BLaER1 (cell line): Measurements from ENCODE around the gene ZFAND3.

ENCODE experiments used
- H3K27ac ChIP-seq: shearing (Covaris generic); formaldehyde crosslinking; 2 replicates; pipeline ENCODE4 v1.8.1; 2022
- H3K27me3 ChIP-seq: shearing (Covaris generic); formaldehyde crosslinking; 2 replicates; pipeline ENCODE4 v1.8.1; 2022
- H3K36me3 ChIP-seq: shearing (Covaris generic); formaldehyde crosslinking; 2 replicates; pipeline ENCODE4 v1.8.1; 2022
- H3K4me1 ChIP-seq: shearing (Covaris generic); formaldehyde crosslinking; 2 replicates; pipeline ENCODE4 v1.8.1; 2022
- H3K4me2 ChIP-seq: shearing (Covaris generic); formaldehyde crosslinking; 2 replicates; pipeline ENCODE4 v1.8.1; 2022
- H3K4me3 ChIP-seq: shearing (Covaris generic); formaldehyde crosslinking; 2 replicates; pipeline ENCODE4 v1.8.1; 2022
- H3K9ac ChIP-seq: shearing (Covaris generic); formaldehyde crosslinking; 2 replicates; pipeline ENCODE4 v1.8.1; 2022
- H3K9me3 ChIP-seq: shearing (Covaris generic); formaldehyde crosslinking; 2 replicates; pipeline ENCODE4 v1.8.1; 2022
- H4K20me1 ChIP-seq: shearing (Covaris generic); formaldehyde crosslinking; 2 replicates; pipeline ENCODE4 v1.8.1; 2022
- Cebpa-rat ChIP-seq: shearing (Covaris generic); IDR thresholded peaks from 2 replicates; pipeline ENCODE4 v1.8.1; 2022

Gene ZFAND3

DNA sequence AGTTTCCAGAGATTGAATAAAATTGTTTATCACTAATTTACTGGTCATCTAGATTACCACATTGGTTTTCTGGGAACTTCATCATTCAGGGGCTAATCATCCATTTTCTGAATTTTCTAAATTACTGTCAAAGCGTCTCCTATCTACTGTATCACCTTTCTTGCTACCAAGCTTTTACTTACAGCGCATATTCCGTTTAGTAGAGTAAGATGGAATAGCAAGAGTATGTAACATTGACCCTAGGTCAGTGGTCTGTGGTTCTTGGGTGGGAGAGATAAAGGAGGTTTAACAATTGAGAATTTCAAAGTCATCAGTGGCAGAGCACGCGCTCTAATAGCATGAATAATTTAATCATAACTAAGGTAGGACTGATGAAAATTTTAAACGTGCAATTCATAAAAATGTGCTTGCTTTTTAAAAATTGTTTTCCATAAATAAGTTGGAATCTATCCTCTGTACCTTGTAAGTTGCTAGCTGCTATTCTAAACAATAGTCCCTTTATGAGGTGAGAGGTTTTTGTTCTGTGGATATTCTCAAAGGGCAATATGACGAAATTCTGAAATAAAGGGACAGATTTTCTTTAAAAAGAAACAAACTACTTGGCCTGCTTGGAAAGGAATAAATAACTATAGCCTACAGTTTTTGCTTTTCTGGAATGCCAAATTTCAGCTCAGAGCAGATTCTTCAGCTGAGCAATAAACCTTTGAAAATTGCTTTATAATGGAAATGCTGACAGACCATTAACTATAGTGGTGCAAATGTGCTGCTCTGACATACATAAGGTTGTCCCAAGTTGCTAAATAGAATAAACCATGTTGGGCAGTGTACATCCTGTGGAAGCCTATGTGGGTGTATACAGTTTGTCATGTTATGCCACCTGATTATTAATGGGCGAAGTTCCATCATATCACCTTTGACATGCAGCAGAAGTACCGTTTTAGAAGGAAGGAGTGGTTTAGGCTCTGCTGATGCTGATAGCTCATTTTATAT lies 84.1 kb downstream of the ZFAND3 start:
- Histone ChIP-seq H3K36me3 (no peaks in the 10 kb centered on the region), H3K27me3 (no peaks in the 10 kb centered on the region), H3K4me3 (no peak overlapping the region), H3K9me3 (peaks cover 3% of the 10 kb centered on the region; the same call in 1 of the 2 replicates), H3K27ac (no peak overlapping the region), H3K9ac (no peak overlapping the region), H4K20me1 (peaks cover 100% of the 10 kb centered on the region), H3K4me2 (no peak overlapping the region), H3K4me1 (no peaks in the 10 kb centered on the region)
- TF ChIP-seq Cebpa-rat = no peak

DNA sequence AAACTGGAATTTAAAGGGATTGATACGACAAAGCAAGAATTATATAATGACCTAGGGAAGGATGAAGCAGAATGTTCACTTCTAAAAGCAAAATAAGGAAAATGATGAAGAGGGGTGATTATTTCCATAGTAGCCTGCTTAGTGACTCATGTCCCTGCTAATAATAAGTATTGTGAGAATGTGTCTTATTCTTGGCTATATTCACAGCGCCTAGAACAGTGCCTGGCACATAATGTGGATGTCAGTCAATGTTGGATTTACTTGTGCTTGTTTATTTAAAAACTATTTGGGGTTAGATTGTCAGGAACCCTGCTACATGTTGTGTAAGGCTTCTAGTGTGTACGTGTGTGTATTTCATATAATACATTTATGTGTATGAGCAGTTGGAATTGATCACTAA lies 85.1 kb downstream of the ZFAND3 start:
- Histone ChIP-seq H3K36me3 (no peaks in the 10 kb centered on the region), H3K9ac (no peak overlapping the region), H4K20me1 (peaks cover 100% of the 10 kb centered on the region)

DNA sequence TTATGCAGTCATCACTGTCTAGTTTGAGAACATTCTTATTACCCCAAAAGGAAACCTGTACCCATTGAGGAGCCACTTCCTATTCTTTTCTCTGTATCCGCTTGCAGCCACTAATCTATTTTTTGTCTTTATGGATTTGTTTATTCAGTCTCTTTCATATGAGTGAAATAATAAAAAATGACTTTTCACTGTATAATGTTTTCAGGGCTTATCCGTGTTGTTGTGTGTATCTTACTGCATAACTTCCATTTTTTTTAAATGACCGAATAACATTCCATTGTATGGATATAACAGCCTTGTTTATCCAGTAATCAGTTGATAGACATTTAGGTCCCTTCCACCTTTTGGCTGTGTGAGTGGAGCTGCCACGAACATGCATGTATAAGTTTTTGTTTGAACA lies 86.6 kb downstream of the ZFAND3 start:
- Histone ChIP-seq H3K27ac (no peak overlapping the region), H4K20me1 (peaks cover 100% of the 10 kb centered on the region), H3K4me3 (no peak overlapping the region), H3K36me3 (peaks cover 5% of the 10 kb centered on the region; the same call in 1 of the 2 replicates), H3K27me3 (no peaks in the 10 kb centered on the region), H3K4me1 (no peaks in the 10 kb centered on the region), H3K9ac (no peak overlapping the region), H3K9me3 (peaks cover 6% of the 10 kb centered on the region; the same call in 1 of the 2 replicates), H3K4me2 (no peak overlapping the region)
- TF ChIP-seq Cebpa-rat = no peak

More for the DNA sequence above, 85.1 kb downstream of the ZFAND3 start:
- TF ChIP-seq Cebpa-rat = no peak
- H3K4me2 ChIP-seq = no peak overlapping the region
- no peak overlapping the region for H3K4me3 ChIP-seq
- no peaks in the 10 kb centered on the region for H3K9me3 ChIP-seq
- no peaks in the 10 kb centered on the region for H3K4me1 ChIP-seq
- H3K27ac ChIP-seq = no peak overlapping the region
- H3K27me3 ChIP-seq = no peaks in the 10 kb centered on the region

DNA sequence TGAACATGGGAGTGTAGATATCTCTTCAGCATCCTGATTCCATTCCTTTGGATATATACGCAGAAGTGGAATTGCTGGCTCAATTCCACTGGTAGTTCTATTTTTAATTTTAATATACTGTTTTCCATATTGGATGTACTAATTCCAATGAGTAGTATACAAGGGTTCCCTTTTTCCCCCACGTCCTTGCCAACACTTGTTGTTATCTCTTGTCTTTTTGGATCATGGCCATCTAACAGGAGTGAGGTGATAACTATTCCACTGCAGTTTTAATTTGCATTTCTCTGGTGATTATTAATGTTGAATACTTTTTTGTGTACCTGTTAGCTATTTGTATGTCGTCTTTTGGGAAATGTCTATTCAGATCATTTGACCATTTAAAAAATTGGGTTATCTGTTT lies 91.5 kb downstream of the ZFAND3 start:
- Histone ChIP-seq H3K4me3 (no peak overlapping the region), H3K27me3 (no peaks in the 10 kb centered on the region), H3K27ac (no peak overlapping the region), H3K4me1 (no peaks in the 10 kb centered on the region), H3K36me3 (peaks cover 31% of the 10 kb centered on the region), H3K4me2 (no peak overlapping the region), H3K9ac (no peak overlapping the region), H4K20me1 (peaks cover 100% of the 10 kb centered on the region), H3K9me3 (peaks cover 18% of the 10 kb centered on the region)
- TF ChIP-seq Cebpa-rat = no peak

DNA sequence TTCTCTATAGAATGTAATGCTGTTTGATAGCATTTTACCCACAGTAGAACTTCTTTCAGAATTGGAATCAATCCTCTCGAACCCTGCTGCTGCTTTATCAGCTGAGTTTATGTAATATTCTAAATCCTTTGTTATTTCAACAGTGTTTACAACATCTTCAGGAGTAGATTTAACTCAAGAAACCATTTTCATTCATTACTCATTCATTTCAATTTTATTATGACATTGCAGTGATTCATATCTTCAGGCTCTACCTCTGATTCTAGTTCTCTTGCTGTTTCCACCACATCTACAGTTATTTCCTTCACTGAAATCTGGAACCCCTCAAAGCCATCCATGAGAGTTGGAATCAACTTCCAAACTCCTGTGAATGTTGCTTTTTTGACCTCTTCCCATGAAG lies 93.7 kb downstream of the ZFAND3 start:
- H3K27me3 ChIP-seq = no peaks in the 10 kb centered on the region
- no peak overlapping the region for H3K27ac ChIP-seq
- peaks cover 18% of the 10 kb centered on the region for H3K9me3 ChIP-seq
- H3K4me1 ChIP-seq = no peaks in the 10 kb centered on the region
- no peak overlapping the region for H3K4me2 ChIP-seq
- no peak for TF ChIP-seq Cebpa-rat
- no peak overlapping the region for H3K9ac ChIP-seq
- H3K36me3 ChIP-seq = peaks cover 38% of the 10 kb centered on the region
- H4K20me1 ChIP-seq = peaks cover 100% of the 10 kb centered on the region
- H3K4me3 ChIP-seq = no peak overlapping the region

DNA sequence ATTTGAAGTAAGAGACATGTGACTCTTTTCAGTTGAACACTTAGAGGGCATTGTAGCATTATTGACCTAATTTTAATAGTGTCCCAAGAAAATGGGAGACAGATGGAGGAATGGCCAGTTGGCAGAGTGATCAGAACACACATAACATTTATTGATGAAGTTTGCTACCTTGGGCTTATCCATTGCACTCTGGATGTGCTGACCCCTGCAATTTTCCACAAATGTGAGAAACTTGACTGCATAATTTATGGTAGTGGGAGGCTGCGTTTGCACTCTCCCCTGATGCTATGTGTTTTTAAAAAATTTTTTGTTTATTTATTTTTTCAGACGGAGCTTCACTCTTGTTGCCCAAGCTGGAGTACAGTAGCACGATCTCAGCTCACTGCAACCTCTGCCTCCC lies 95.9 kb downstream of the ZFAND3 start:
- peaks cover 100% of the 10 kb centered on the region for H4K20me1 ChIP-seq

DNA sequence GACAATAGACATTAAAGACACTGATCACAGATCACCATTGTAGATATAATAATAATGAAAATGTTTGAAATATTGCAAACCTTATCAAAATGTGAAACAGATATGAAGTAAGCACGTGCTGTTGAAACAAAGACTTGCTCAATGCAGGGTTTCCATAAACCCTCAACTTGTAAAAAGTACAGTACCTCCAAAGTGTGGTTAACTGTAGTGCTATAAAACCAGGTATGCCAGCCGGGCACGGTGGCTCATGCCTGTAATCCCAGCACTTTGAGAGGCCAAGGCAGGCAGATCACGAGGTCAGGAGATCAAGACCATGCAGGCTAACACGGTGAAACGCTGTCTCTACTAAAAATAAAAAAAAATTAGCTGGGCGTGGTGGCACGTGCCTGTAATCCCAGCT lies 96.6 kb downstream of the ZFAND3 start:
- Histone ChIP-seq H3K27me3 (no peaks in the 10 kb centered on the region), H3K9me3 (peaks cover 11% of the 10 kb centered on the region), H4K20me1 (peaks cover 100% of the 10 kb centered on the region), H3K36me3 (peaks cover 33% of the 10 kb centered on the region), H3K4me3 (no peak overlapping the region), H3K27ac (no peak overlapping the region), H3K4me2 (no peak overlapping the region), H3K4me1 (peaks cover 6% of the 10 kb centered on the region; the same call in 1 of the 2 replicates), H3K9ac (no peak overlapping the region)
- no peak for TF ChIP-seq Cebpa-rat

More for the DNA sequence above, 95.9 kb downstream of the ZFAND3 start:
- no peak overlapping the region for H3K27ac ChIP-seq
- peaks cover 38% of the 10 kb centered on the region for H3K36me3 ChIP-seq
- no peak overlapping the region for H3K9ac ChIP-seq
- peaks cover 2% of the 10 kb centered on the region; the same call in 1 of the 2 replicates for H3K4me1 ChIP-seq
- H3K9me3 ChIP-seq = peaks cover 18% of the 10 kb centered on the region
- no peak overlapping the region for H3K4me2 ChIP-seq
- H3K4me3 ChIP-seq = no peak overlapping the region
- H3K27me3 ChIP-seq = no peaks in the 10 kb centered on the region
- TF ChIP-seq Cebpa-rat = no peak

DNA sequence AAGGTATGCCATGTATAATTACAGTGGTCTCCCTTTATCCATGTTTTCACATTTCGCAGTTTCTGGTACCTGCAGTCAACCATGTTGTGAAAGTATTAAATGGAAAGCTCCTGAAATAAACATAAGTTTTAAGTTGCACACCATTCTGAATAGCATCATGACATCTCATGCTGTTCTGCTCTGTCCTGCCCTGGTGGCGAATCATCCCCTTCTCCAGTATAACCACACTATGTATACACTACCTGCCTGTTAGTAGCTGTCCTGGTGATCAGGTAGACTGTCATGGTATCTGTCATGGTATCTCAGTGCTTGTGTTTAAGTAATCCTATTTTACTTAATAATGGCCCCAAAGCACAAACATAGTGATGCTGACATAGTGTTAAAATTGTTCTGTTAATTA lies 97.1 kb downstream of the ZFAND3 start:
- Histone ChIP-seq H3K4me3 (no peak overlapping the region), H3K27me3 (no peaks in the 10 kb centered on the region), H3K9me3 (peaks cover 11% of the 10 kb centered on the region), H3K4me2 (no peak overlapping the region), H3K27ac (no peak overlapping the region), H3K36me3 (peaks cover 33% of the 10 kb centered on the region), H3K9ac (no peak overlapping the region), H4K20me1 (peaks cover 100% of the 10 kb centered on the region), H3K4me1 (peaks cover 6% of the 10 kb centered on the region; the same call in 1 of the 2 replicates)
- TF ChIP-seq Cebpa-rat = no peak

DNA sequence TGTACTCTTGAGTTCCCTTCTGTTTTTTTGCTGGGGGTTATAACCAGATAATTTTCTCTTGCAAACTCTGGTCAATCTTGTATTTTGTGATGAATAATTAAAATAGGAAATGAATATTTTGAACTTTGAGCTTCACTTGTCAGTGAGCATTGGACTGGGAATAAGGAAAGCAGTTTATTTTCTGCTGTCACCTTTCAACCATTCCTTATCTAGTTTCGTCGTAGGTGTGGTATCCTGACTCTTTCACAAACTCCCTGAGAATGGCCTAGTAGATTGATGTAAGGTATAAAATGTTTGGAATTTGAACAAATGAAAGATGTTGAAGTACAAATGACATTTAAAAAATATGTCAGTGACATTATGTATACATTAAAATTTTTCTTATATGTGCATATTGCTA lies 98.0 kb downstream of the ZFAND3 start:
- Histone ChIP-seq H3K4me1 (peaks cover 6% of the 10 kb centered on the region; the same call in 1 of the 2 replicates), H4K20me1 (peaks cover 100% of the 10 kb centered on the region), H3K27me3 (no peaks in the 10 kb centered on the region), H3K9ac (no peak overlapping the region), H3K9me3 (peaks cover 11% of the 10 kb centered on the region), H3K36me3 (peaks cover 33% of the 10 kb centered on the region), H3K27ac (no peak overlapping the region), H3K4me2 (no peak overlapping the region), H3K4me3 (no peak overlapping the region)
- TF ChIP-seq Cebpa-rat = no peak
